Left ventricle myocardium inferior (tissue), 1 donor: ENCODE results near the gene LAMB3. TPM values are rescaled to one million over a fixed set of nuclear protein-coding genes. Genes with fewer than 3 reads are reported as not detected.

Experiments
- DNase-seq: peaks from one replicate; pipeline ENCODE4 v3.0.0-alpha.2; 2020
- H3K27ac ChIP-seq: fragments of 200-600 bp; replicated peaks from 2 replicates; pipeline ENCODE4 v1.8.0; 2021
- H3K27me3 ChIP-seq: fragments of 200-600 bp; 2 replicates; pipeline ENCODE4 v1.8.0; 2021; ENCODE audit warnings: low read depth
- H3K36me3 ChIP-seq: fragments of 200-600 bp; 2 replicates; pipeline ENCODE4 v1.8.0; 2021
- H3K4me1 ChIP-seq: fragments of 200-600 bp; 2 replicates; pipeline ENCODE4 v1.8.0; 2021
- H3K4me3 ChIP-seq: fragments of 200-600 bp; 2 replicates; pipeline ENCODE4 v1.8.0; 2021; ENCODE audit warnings: mild to moderate bottlenecking, moderate library complexity
- H3K9me3 ChIP-seq: fragments of 200-600 bp; replicated peaks from 2 replicates; pipeline ENCODE4 v1.8.0; 2021
- CTCF ChIP-seq: fragments of 200-600 bp; IDR thresholded peaks from 2 replicates; pipeline ENCODE4 v1.8.0; 2021; ENCODE audit warnings: antibody characterized with exemption, mild to moderate bottlenecking, borderline replicate concordance
- intact Hi-C: fragments of 100-400 bp; cut with micrococcal nuclease; formaldehyde crosslinking; loops from one replicate; pipeline ENCODE4 v1.11.0; 2022
- total RNA-seq: library from RNA; stranded (reverse); fragmentation: NEBNext Ultra II Directional; extraction: Animal tissue kit (Norgen Biotek cat#: 25700); gene quantifications from one replicate; pipeline ENCODE4 v1.2.1, GENCODE V29; 2021
- donor health status: DM: no; HTN: yes; CAD: no; lungs with severe emphysema.

The LAMB3 gene
- total RNA-seq, 1 donor from 2014 or later = 6.5 TPM

GRCh38 chr1:209692296-209692695, 40.1 kb upstream of the LAMB3 start:
- DNase-seq = no peak
- Histone ChIP-seq H3K9me3 (no peaks in the 10 kb centered on the region), H3K27ac (peak overlapping the region; percentile 41), H3K4me3 (no peak overlapping the region), H3K27me3 (no peaks in the 10 kb centered on the region), H3K4me1 (peaks cover 37% of the 10 kb centered on the region), H3K36me3 (no peaks in the 10 kb centered on the region)
- no peak for TF ChIP-seq CTCF
- intact Hi-C loops = loop anchor here (5.0 to 10.0 kb wide), 2 partner anchors 53 to 115 kb away; no protein-coding TSS in a partner anchor

GRCh38 chr1:209691237-209691636, 39.0 kb upstream of the LAMB3 start:
- H3K27ac ChIP-seq = no peak overlapping the region
- H3K4me3 ChIP-seq = no peak overlapping the region
- peaks cover 41% of the 10 kb centered on the region for H3K4me1 ChIP-seq
- DNase-seq = no peak
- no peak for TF ChIP-seq CTCF
- no peaks in the 10 kb centered on the region for H3K9me3 ChIP-seq
- no peaks in the 10 kb centered on the region for H3K36me3 ChIP-seq
- intact Hi-C loops = loop anchor here (5.0 to 10.0 kb wide), 2 partner anchors 54 to 114 kb away; no protein-coding TSS in a partner anchor
- no peaks in the 10 kb centered on the region for H3K27me3 ChIP-seq

GRCh38 chr1:209689477-209689876, 37.3 kb upstream of the LAMB3 start:
- no peak for DNase-seq
- Histone ChIP-seq H3K4me1 (peaks cover 49% of the 10 kb centered on the region), H3K27me3 (no peaks in the 10 kb centered on the region), H3K4me3 (no peak overlapping the region), H3K36me3 (no peaks in the 10 kb centered on the region), H3K27ac (no peak overlapping the region), H3K9me3 (no peaks in the 10 kb centered on the region)
- intact Hi-C loops = no loop called here
- no peak for TF ChIP-seq CTCF

- no peaks in the 10 kb centered on the region for H3K36me3 ChIP-seq
- H3K4me1 ChIP-seq = peaks cover 49% of the 10 kb centered on the region
- H3K27me3 ChIP-seq = no peaks in the 10 kb centered on the region
- TF ChIP-seq CTCF = no peak
- no peaks in the 10 kb centered on the region for H3K9me3 ChIP-seq
- peak overlapping the region; percentile 39 for H3K27ac ChIP-seq
- intact Hi-C loops = no loop called here
- H3K4me3 ChIP-seq = no peak overlapping the region
- DNase-seq = no peak
These were observed 36.6 kb upstream of the LAMB3 start for GRCh38 chr1:209688746-209689234.

- H3K9me3 ChIP-seq = no peaks in the 10 kb centered on the region
- TF ChIP-seq CTCF = no peak
- no peaks in the 10 kb centered on the region for H3K27me3 ChIP-seq
- no peak overlapping the region for H3K4me3 ChIP-seq
- no peak overlapping the region for H3K27ac ChIP-seq
- H3K36me3 ChIP-seq = no peaks in the 10 kb centered on the region
- DNase-seq = no peak
- intact Hi-C loops = no loop called here
- H3K4me1 ChIP-seq = peaks cover 40% of the 10 kb centered on the region
These were observed 34.1 kb upstream of the LAMB3 start for GRCh38 chr1:209686322-209686721.
